Measurements from ENCODE around the gene AKNA. TPM values are rescaled to one million over a fixed set of nuclear protein-coding genes. Genes with fewer than 3 reads are reported as not detected.

Gene AKNA
- total RNA-seq, 1 experiment from 2014 or later: 29.3 TPM

DNA sequence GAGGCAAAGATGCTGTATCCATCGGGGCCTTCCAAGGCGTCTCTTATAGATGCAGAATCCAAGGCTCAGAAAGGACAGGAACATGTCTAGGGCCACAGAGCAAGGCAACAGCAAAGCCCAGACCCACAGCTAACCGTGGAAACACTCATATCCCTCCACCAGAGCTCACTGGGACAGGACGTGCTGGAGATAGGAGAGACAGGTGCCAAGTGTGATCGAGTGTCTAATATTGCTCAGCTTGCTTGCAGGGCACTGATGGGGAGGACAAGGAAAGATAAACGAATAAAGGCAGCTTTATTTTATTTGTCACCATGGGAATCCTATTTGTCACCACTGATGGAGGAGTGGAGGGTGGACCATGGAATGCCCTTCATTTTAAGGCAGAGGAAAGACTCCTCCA, 44.0 kb upstream of the AKNA start:
- Mint-ChIP-seq H3K4me3 (no peak overlapping the region), H3K4me1 (peaks cover 3% of the 10 kb centered on the region; the same call in 1 of the 2 replicates), H3K27me3 (ENCODE audit: low read depth) (no peaks in the 10 kb centered on the region), H3K27ac (no peak overlapping the region), H3K36me3 (no peaks in the 10 kb centered on the region), H3K9me3 (no peaks in the 10 kb centered on the region)
- ATAC-seq: no peak
- CTCF ChIA-PET: interaction anchor here (0.9 to 1.7 kb wide), 2 partner anchors 26 to 106 kb away, joined by 3 read pairs; no protein-coding TSS in a partner anchor
- POLR2A ChIA-PET: interaction anchor here (0.7 kb wide), 1 partner anchor 11 kb away, joined by 3 read pairs; no protein-coding TSS in a partner anchor
- TF ChIP-seq, protein P1, sequence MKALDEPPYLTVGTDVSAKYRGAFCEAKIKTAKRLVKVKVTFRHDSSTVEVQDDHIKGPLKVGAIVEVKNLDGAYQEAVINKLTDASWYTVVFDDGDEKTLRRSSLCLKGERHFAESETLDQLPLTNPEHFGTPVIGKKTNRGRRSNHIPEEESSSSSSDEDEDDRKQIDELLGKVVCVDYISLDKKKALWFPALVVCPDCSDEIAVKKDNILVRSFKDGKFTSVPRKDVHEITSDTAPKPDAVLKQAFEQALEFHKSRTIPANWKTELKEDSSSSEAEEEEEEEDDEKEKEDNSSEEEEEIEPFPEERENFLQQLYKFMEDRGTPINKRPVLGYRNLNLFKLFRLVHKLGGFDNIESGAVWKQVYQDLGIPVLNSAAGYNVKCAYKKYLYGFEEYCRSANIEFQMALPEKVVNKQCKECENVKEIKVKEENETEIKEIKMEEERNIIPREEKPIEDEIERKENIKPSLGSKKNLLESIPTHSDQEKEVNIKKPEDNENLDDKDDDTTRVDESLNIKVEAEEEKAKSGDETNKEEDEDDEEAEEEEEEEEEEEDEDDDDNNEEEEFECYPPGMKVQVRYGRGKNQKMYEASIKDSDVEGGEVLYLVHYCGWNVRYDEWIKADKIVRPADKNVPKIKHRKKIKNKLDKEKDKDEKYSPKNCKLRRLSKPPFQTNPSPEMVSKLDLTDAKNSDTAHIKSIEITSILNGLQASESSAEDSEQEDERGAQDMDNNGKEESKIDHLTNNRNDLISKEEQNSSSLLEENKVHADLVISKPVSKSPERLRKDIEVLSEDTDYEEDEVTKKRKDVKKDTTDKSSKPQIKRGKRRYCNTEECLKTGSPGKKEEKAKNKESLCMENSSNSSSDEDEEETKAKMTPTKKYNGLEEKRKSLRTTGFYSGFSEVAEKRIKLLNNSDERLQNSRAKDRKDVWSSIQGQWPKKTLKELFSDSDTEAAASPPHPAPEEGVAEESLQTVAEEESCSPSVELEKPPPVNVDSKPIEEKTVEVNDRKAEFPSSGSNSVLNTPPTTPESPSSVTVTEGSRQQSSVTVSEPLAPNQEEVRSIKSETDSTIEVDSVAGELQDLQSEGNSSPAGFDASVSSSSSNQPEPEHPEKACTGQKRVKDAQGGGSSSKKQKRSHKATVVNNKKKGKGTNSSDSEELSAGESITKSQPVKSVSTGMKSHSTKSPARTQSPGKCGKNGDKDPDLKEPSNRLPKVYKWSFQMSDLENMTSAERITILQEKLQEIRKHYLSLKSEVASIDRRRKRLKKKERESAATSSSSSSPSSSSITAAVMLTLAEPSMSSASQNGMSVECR (CRISPR knock-in tag; IDR thresholded peaks at IDR 0.05; ENCODE audit: borderline replicate concordance): no peak
- TF ChIP-seq NFATC4 (CRISPR knock-in tag; IDR thresholded peaks at IDR 0.05) (no peak), RELA (CRISPR knock-in tag; IDR thresholded peaks at IDR 0.05; ENCODE audit: borderline replicate concordance) (no peak), TP53 (CRISPR knock-in tag; IDR thresholded peaks at IDR 0.05) (no peak), TEAD4 (CRISPR knock-in tag; IDR thresholded peaks at IDR 0.05) (no peak)
- DNase-seq (ENCODE audit: low spot score): no peak

DNA sequence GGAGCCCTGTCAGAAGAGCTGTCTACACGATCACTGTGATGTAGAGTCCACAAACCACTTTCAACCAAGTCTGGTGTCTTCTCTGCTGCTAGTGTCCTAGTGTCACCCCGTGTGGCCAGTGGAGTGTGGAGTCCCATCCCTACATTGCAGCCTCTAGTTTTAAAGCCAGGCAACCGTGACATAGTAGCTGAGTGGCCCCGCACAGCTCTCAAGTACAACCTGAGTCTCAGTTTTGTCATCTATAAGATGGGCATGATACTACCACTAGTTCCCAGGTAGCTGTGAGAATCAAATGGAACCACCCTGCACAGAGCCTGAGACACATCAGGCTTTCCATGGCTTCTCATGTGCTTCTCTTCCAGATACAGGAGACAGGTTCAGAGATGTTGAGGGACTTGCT, 43.2 kb upstream of the AKNA start:
- no peak for ATAC-seq
- Mint-ChIP-seq H3K9me3 (no peaks in the 10 kb centered on the region), H3K27me3 (ENCODE audit: low read depth) (no peaks in the 10 kb centered on the region), H3K27ac (no peak overlapping the region; the same call in 1 of the 2 replicates), H3K36me3 (no peaks in the 10 kb centered on the region), H3K4me1 (peaks cover 3% of the 10 kb centered on the region; the same call in 1 of the 2 replicates), H3K4me3 (no peak overlapping the region)
- TF ChIP-seq ETV6 (CRISPR knock-in tag; IDR thresholded peaks at IDR 0.05) (no peak), ZNF232 (CRISPR knock-in tag; IDR thresholded peaks at IDR 0.05) (no peak), NFATC4 (CRISPR knock-in tag; IDR thresholded peaks at IDR 0.05) (no peak), RORB (CRISPR knock-in tag; IDR thresholded peaks at IDR 0.05) (no peak), ZNF219 (CRISPR knock-in tag; IDR thresholded peaks at IDR 0.05; ENCODE audit: borderline replicate concordance) (no peak), MXD4 (CRISPR knock-in tag; IDR thresholded peaks at IDR 0.05; ENCODE audit: borderline replicate concordance) (no peak), ATF1 (CRISPR knock-in tag; IDR thresholded peaks at IDR 0.05) (no peak), JAZF1 (CRISPR knock-in tag; IDR thresholded peaks at IDR 0.05) (no peak), TP53 (CRISPR knock-in tag; IDR thresholded peaks at IDR 0.05) (no peak)
- TF ChIP-seq, protein P2, sequence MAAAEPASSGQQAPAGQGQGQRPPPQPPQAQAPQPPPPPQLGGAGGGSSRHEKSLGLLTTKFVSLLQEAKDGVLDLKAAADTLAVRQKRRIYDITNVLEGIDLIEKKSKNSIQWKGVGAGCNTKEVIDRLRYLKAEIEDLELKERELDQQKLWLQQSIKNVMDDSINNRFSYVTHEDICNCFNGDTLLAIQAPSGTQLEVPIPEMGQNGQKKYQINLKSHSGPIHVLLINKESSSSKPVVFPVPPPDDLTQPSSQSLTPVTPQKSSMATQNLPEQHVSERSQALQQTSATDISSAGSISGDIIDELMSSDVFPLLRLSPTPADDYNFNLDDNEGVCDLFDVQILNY (CRISPR knock-in tag; IDR thresholded peaks at IDR 0.05): no peak
- TF ChIP-seq, protein P3, sequence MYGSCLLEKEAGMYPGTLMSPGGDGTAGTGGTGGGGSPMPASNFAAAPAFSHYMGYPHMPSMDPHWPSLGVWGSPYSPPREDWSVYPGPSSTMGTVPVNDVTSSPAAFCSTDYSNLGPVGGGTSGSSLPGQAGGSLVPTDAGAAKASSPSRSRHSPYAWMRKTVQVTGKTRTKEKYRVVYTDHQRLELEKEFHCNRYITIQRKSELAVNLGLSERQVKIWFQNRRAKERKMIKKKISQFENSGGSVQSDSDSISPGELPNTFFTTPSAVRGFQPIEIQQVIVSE (CRISPR knock-in tag; IDR thresholded peaks at IDR 0.05; ENCODE audit: borderline replicate concordance): no peak
- TF ChIP-seq, protein P4, sequence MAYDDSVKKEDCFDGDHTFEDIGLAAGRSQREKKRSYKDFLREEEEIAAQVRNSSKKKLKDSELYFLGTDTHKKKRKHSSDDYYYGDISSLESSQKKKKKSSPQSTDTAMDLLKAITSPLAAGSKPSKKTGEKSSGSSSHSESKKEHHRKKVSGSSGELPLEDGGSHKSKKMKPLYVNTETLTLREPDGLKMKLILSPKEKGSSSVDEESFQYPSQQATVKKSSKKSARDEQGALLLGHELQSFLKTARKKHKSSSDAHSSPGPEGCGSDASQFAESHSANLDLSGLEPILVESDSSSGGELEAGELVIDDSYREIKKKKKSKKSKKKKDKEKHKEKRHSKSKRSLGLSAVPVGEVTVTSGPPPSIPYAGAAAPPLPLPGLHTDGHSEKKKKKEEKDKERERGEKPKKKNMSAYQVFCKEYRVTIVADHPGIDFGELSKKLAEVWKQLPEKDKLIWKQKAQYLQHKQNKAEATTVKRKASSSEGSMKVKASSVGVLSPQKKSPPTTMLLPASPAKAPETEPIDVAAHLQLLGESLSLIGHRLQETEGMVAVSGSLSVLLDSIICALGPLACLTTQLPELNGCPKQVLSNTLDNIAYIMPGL (CRISPR knock-in tag; IDR thresholded peaks at IDR 0.05): no peak
- TF ChIP-seq, protein P5, sequence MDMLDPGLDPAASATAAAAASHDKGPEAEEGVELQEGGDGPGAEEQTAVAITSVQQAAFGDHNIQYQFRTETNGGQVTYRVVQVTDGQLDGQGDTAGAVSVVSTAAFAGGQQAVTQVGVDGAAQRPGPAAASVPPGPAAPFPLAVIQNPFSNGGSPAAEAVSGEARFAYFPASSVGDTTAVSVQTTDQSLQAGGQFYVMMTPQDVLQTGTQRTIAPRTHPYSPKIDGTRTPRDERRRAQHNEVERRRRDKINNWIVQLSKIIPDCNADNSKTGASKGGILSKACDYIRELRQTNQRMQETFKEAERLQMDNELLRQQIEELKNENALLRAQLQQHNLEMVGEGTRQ (CRISPR knock-in tag; IDR thresholded peaks at IDR 0.05): no peak
- TF ChIP-seq, protein P6, sequence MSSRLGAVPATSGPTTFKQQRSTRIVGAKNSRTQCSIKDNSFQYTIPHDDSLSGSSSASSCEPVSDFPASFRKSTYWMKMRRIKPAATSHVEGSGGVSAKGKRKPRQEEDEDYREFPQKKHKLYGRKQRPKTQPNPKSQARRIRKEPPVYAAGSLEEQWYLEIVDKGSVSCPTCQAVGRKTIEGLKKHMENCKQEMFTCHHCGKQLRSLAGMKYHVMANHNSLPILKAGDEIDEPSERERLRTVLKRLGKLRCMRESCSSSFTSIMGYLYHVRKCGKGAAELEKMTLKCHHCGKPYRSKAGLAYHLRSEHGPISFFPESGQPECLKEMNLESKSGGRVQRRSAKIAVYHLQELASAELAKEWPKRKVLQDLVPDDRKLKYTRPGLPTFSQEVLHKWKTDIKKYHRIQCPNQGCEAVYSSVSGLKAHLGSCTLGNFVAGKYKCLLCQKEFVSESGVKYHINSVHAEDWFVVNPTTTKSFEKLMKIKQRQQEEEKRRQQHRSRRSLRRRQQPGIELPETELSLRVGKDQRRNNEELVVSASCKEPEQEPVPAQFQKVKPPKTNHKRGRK (CRISPR knock-in tag; IDR thresholded peaks at IDR 0.05; ENCODE audit: borderline replicate concordance): no peak
- TF ChIP-seq, protein P7, sequence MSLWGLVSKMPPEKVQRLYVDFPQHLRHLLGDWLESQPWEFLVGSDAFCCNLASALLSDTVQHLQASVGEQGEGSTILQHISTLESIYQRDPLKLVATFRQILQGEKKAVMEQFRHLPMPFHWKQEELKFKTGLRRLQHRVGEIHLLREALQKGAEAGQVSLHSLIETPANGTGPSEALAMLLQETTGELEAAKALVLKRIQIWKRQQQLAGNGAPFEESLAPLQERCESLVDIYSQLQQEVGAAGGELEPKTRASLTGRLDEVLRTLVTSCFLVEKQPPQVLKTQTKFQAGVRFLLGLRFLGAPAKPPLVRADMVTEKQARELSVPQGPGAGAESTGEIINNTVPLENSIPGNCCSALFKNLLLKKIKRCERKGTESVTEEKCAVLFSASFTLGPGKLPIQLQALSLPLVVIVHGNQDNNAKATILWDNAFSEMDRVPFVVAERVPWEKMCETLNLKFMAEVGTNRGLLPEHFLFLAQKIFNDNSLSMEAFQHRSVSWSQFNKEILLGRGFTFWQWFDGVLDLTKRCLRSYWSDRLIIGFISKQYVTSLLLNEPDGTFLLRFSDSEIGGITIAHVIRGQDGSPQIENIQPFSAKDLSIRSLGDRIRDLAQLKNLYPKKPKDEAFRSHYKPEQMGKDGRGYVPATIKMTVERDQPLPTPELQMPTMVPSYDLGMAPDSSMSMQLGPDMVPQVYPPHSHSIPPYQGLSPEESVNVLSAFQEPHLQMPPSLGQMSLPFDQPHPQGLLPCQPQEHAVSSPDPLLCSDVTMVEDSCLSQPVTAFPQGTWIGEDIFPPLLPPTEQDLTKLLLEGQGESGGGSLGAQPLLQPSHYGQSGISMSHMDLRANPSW (CRISPR knock-in tag; conservative IDR thresholded peaks at IDR 0.05; ENCODE audit: low read depth): no peak
- TF ChIP-seq, protein P8, sequence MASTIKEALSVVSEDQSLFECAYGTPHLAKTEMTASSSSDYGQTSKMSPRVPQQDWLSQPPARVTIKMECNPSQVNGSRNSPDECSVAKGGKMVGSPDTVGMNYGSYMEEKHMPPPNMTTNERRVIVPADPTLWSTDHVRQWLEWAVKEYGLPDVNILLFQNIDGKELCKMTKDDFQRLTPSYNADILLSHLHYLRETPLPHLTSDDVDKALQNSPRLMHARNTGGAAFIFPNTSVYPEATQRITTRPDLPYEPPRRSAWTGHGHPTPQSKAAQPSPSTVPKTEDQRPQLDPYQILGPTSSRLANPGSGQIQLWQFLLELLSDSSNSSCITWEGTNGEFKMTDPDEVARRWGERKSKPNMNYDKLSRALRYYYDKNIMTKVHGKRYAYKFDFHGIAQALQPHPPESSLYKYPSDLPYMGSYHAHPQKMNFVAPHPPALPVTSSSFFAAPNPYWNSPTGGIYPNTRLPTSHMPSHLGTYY (CRISPR knock-in tag; IDR thresholded peaks at IDR 0.05): no peak
- ChIA-PET CTCF (interaction anchor here (0.9 to 1.7 kb wide), 3 partner anchors 25 to 107 kb away, joined by 3 read pairs; no protein-coding TSS in a partner anchor), POLR2A (no interaction called here)
- DNase-seq (ENCODE audit: low spot score): no peak
